Coronary artery (tissue), 2 donors: ENCODE data around the gene TMEM132D.
"Not testable (repeated sequence)": the region's sequence is repeated elsewhere in the genome, so short reads cannot be mapped to it uniquely, and the experiment has no call there.

Experiments
- DNase-seq: peaks from one replicate; pipeline ENCODE4 v3.0.0-alpha.2; 2017; ENCODE audit warnings: low spot score
- H3K27ac ChIP-seq, 2 donors: fragments of 200-600 bp; sonication (generic); one replicate each; pipeline ENCODE4 v1.5.1; 2016 to 2019
- H3K4me3 ChIP-seq: fragments of 200-600 bp; sonication (generic); 2 replicates; pipeline ENCODE4 v1.5.1; 2016; ENCODE audit warnings: mild to moderate bottlenecking, moderate library complexity
- CTCF ChIP-seq: fragments of 200-600 bp; sonication (generic); IDR thresholded peaks from one replicate; pipeline ENCODE4 v1.5.1; 2019; ENCODE audit warnings: antibody characterized with exemption

Gene TMEM132D

GRCh38 chr12:129540249-129540648 is 363.6 kb downstream of the TMEM132D start:
- DNase-seq, result no peak
- H3K4me3 ChIP-seq, result no peak overlapping the region
- TF ChIP-seq CTCF, result no peak

GRCh38 chr12:129538724-129539335 is 365.0 kb downstream of the TMEM132D start:
- not testable (repeated sequence) for H3K27ac ChIP-seq, DNase-seq, H3K4me3 ChIP-seq

More at GRCh38 chr12:129540249-129540648, 363.6 kb downstream of the TMEM132D start:
- H3K27ac ChIP-seq, result no peak overlapping the region

- Histone ChIP-seq H3K27ac (no peak overlapping the region), H3K4me3 (no peak overlapping the region)
- DNase-seq, result no peak
- TF ChIP-seq CTCF, result no peak
Measured at GRCh38 chr12:129538137-129538536, 365.7 kb downstream of the TMEM132D start.

GRCh38 chr12:129534966-129535750 is 368.7 kb downstream of the TMEM132D start:
- no peak overlapping the region for H3K4me3 ChIP-seq
- DNase-seq, result no peak
- no peak for TF ChIP-seq CTCF
- no peak overlapping the region for H3K27ac ChIP-seq

- no peak overlapping the region for H3K4me3 ChIP-seq
- no peak for TF ChIP-seq CTCF
- DNase-seq, result no peak
- no peak overlapping the region for H3K27ac ChIP-seq
Measured at GRCh38 chr12:129532707-129533499, 370.9 kb downstream of the TMEM132D start.

GRCh38 chr12:129532082-129532481 is 371.7 kb downstream of the TMEM132D start:
- no peak overlapping the region for H3K4me3 ChIP-seq
- H3K27ac ChIP-seq, result no peak overlapping the region
- no peak for DNase-seq
- no peak for TF ChIP-seq CTCF

GRCh38 chr12:129530984-129531383 is 372.8 kb downstream of the TMEM132D start:
- no peak for TF ChIP-seq CTCF
- Histone ChIP-seq H3K27ac (no peak overlapping the region), H3K4me3 (no peak overlapping the region)
- no peak for DNase-seq
